Hepatocyte (in vitro differentiated cells): ENCODE data around the gene C10orf62.
"Not testable (repeated sequence)": the region's sequence is repeated elsewhere in the genome, so short reads cannot be mapped to it uniquely, and the experiment has no call there.

Experiments used
- EZH2 ChIP-seq: fragments of 200-600 bp; sonication (generic); IDR thresholded peaks from 2 replicates; pipeline ENCODE4 v1.6.1; 2016; ENCODE audit warnings: antibody characterized with exemption, mild to moderate bottlenecking, borderline replicate concordance
- EZH2phosphoT487 ChIP-seq: fragments of 200-600 bp; sonication (generic); IDR thresholded peaks from one replicate; pipeline ENCODE4 v1.6.1; 2018; ENCODE audit warnings: antibody characterized with exemption, mild to moderate bottlenecking, low read depth, moderate library complexity; ENCODE audit not compliant: unreplicated experiment, severe bottlenecking
- TF ChIP-seq, protein P1 (sequence below): fragments of 200-600 bp; sonication (generic); IDR thresholded peaks from 2 replicates; pipeline ENCODE4 v1.5.1; 2016; ENCODE audit warnings: antibody characterized with exemption, mild to moderate bottlenecking; ENCODE audit not compliant: poor library complexity

GRCh38 chr10:97562329-97562728 is 27.2 kb upstream of the C10orf62 start:
- TF ChIP-seq, protein P1, sequence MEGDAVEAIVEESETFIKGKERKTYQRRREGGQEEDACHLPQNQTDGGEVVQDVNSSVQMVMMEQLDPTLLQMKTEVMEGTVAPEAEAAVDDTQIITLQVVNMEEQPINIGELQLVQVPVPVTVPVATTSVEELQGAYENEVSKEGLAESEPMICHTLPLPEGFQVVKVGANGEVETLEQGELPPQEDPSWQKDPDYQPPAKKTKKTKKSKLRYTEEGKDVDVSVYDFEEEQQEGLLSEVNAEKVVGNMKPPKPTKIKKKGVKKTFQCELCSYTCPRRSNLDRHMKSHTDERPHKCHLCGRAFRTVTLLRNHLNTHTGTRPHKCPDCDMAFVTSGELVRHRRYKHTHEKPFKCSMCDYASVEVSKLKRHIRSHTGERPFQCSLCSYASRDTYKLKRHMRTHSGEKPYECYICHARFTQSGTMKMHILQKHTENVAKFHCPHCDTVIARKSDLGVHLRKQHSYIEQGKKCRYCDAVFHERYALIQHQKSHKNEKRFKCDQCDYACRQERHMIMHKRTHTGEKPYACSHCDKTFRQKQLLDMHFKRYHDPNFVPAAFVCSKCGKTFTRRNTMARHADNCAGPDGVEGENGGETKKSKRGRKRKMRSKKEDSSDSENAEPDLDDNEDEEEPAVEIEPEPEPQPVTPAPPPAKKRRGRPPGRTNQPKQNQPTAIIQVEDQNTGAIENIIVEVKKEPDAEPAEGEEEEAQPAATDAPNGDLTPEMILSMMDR = not testable (repeated sequence)
- TF ChIP-seq EZH2phosphoT487, EZH2: not testable (repeated sequence)
